Astrocyte (in vitro differentiated cells and primary cell): ENCODE measurements around the gene CDH11.

Experiments
- EZH2 ChIP-seq: IDR thresholded peaks from 2 replicates; pipeline ENCODE4 v1.6.1; 2012; ENCODE audit warnings: mild to moderate bottlenecking, low read length, inconsistent platforms; ENCODE audit not compliant: insufficient read depth
- TF ChIP-seq, protein P1 (sequence below): IDR thresholded peaks from 2 replicates; pipeline ENCODE4 v1.5.1; 2011; ENCODE audit warnings: low read depth, mild to moderate bottlenecking, inconsistent platforms, low read length, moderate library complexity; ENCODE audit not compliant: insufficient read depth

DNA sequence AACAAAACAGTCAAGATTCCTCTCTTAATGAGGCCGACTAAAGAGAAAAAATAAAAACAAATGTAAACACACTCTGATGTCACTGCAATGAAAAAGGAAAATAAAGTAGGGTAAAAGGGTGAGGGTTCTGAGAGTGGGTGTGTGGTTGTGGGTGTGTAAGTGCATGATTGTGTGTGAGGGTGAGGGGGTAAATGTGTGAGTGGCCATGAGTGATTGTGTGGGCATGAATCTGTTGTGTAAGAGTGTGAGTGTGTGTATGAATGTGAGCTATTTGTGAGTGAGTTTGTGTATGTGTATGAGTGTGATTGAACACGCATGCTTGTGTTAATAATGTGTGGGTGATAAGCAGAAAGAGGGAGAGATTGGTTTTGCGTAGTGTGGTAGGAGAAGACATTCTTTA is 132.8 kb downstream of the CDH11 start:
- TF ChIP-seq, protein P1, sequence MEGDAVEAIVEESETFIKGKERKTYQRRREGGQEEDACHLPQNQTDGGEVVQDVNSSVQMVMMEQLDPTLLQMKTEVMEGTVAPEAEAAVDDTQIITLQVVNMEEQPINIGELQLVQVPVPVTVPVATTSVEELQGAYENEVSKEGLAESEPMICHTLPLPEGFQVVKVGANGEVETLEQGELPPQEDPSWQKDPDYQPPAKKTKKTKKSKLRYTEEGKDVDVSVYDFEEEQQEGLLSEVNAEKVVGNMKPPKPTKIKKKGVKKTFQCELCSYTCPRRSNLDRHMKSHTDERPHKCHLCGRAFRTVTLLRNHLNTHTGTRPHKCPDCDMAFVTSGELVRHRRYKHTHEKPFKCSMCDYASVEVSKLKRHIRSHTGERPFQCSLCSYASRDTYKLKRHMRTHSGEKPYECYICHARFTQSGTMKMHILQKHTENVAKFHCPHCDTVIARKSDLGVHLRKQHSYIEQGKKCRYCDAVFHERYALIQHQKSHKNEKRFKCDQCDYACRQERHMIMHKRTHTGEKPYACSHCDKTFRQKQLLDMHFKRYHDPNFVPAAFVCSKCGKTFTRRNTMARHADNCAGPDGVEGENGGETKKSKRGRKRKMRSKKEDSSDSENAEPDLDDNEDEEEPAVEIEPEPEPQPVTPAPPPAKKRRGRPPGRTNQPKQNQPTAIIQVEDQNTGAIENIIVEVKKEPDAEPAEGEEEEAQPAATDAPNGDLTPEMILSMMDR = no peak
- TF ChIP-seq EZH2 = no peak
